Measurements from ENCODE around the gene SFMBT2. TPM values are rescaled to one million over a fixed set of nuclear protein-coding genes. Genes with fewer than 3 reads are reported as not detected.

SFMBT2 gene
- total RNA-seq, 1 donor from 2014 or later = 22.3 TPM

DNA sequence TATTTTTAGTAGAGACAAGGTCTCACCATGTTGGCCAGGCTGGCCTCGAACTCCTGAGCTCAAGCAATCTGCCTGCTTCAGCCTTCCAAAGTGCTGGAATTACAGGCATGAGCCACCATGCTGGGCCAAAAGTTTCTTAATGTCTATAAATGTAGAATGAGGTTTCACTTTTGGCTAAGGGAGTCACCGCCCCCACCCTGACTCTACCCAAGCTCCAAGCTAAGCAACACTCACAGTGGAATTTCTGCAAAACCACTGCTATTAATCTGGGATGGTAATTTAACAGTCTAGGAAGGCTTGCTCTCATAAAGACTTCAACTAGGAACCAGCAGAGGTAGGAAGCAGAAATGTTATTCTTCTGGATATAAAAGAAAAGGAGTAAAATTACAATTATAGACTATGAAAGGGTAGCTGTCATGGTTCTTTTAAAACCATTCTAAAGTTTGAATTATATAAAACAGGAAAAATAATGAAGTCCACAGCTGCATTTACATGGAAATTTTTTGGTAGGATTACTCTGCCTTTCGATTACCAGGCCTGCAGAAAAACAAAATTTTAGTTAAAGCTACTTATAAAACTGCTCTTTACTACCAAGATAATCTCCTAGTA is 211.6 kb downstream of the SFMBT2 start:
- TF ChIP-seq, protein P1, sequence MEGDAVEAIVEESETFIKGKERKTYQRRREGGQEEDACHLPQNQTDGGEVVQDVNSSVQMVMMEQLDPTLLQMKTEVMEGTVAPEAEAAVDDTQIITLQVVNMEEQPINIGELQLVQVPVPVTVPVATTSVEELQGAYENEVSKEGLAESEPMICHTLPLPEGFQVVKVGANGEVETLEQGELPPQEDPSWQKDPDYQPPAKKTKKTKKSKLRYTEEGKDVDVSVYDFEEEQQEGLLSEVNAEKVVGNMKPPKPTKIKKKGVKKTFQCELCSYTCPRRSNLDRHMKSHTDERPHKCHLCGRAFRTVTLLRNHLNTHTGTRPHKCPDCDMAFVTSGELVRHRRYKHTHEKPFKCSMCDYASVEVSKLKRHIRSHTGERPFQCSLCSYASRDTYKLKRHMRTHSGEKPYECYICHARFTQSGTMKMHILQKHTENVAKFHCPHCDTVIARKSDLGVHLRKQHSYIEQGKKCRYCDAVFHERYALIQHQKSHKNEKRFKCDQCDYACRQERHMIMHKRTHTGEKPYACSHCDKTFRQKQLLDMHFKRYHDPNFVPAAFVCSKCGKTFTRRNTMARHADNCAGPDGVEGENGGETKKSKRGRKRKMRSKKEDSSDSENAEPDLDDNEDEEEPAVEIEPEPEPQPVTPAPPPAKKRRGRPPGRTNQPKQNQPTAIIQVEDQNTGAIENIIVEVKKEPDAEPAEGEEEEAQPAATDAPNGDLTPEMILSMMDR (IDR thresholded peaks at IDR 0.05) = no peak
- Histone ChIP-seq H3K4me3 (no peak overlapping the region), H3K4me1 (no peaks in the 10 kb centered on the region), H3K27me3 (ENCODE audit: low read depth) (no peaks in the 10 kb centered on the region), H3K36me3 (peaks cover 35% of the 10 kb centered on the region), H3K9me3 (no peaks in the 10 kb centered on the region), H3K27ac (no peak overlapping the region)
- intact Hi-C loops (cut with DNase I) = no loop called here
- DNase-seq (no peak), ATAC-seq (no peak)

DNA sequence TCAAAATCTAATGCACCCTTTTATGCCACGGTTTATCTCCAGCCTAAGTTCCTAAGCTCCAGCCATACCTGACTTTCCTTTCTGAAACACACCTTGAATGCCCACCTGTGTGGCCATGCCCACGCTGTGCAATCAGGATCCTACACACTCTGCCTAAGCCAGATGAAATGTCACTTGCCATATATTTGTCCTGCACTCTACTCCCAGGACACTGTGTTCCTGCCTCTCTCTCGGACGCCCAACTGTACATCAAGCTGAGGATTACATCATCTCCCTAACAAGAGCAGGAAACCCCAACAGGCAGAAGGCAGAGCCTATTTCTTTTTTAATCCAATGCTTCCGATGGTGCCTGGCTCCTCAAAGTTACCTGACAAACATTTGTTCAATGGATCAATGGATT is 214.6 kb downstream of the SFMBT2 start:
- DNase-seq = no peak
- no peaks in the 10 kb centered on the region for H3K9me3 ChIP-seq
- ATAC-seq = peak in 1 of 2 donors; percentile 66
- H3K4me3 ChIP-seq = no peak overlapping the region
- TF ChIP-seq, protein P1 (IDR thresholded peaks at IDR 0.05) = no peak
- no peaks in the 10 kb centered on the region for H3K27me3 ChIP-seq (ENCODE audit: low read depth)
- H3K4me1 ChIP-seq = no peaks in the 10 kb centered on the region
- H3K36me3 ChIP-seq = peaks cover 29% of the 10 kb centered on the region
- intact Hi-C loops (cut with DNase I) = no loop called here
- no peak overlapping the region for H3K27ac ChIP-seq

DNA sequence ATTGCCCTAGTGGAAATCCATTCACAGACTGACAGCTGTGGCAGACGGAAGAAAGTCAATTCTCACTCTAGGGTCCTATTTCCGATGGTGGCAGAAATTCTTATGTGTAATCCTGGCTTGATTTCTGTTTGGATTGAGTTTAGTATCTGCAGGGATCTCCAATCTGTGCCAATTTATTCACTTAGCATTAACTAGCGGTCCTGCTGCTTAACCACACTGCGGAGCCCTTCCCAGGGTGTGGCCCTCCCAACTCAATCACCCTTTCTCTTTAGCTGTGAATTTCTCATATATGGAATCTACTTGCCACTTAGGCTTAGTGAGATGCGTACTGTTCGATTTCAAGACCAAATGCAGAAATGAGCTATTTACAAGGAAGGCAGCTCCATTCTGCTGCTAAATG is 215.7 kb downstream of the SFMBT2 start:
- no peak overlapping the region for H3K27ac ChIP-seq
- no peak for ATAC-seq
- intact Hi-C loops (cut with DNase I) = no loop called here
- no peaks in the 10 kb centered on the region for H3K27me3 ChIP-seq (ENCODE audit: low read depth)
- H3K4me3 ChIP-seq = no peak overlapping the region
- peaks cover 21% of the 10 kb centered on the region for H3K36me3 ChIP-seq
- H3K9me3 ChIP-seq = no peaks in the 10 kb centered on the region
- no peaks in the 10 kb centered on the region for H3K4me1 ChIP-seq
- no peak for DNase-seq
- TF ChIP-seq, protein P1 (IDR thresholded peaks at IDR 0.05) = no peak

DNA sequence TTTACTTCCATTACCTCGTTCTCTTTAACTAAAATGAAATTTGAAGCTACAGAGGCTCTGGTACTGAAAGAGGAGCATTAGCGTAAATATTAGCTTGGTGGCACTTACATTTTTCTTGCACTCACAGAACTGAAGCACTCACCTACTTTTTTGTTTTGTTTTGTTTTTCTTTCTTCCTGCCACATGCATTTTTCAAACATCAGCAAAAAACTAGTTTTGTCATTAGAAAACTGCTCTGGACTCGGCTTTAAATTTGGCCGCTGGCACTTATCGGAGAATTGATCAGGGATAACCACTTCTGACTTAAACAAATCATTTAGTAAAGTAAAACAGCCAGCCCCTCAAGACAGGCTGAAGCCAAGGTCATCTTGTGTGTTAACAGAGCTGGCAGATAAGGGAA is 216.3 kb downstream of the SFMBT2 start:
- Histone ChIP-seq H3K4me3 (no peak overlapping the region), H3K9me3 (no peaks in the 10 kb centered on the region), H3K36me3 (peaks cover 18% of the 10 kb centered on the region), H3K4me1 (no peaks in the 10 kb centered on the region), H3K27me3 (ENCODE audit: low read depth) (no peaks in the 10 kb centered on the region), H3K27ac (no peak overlapping the region)
- ATAC-seq (no peak), DNase-seq (no peak)
- TF ChIP-seq, protein P1 (IDR thresholded peaks at IDR 0.05) = no peak
- intact Hi-C loops (cut with DNase I) = no loop called here

DNA sequence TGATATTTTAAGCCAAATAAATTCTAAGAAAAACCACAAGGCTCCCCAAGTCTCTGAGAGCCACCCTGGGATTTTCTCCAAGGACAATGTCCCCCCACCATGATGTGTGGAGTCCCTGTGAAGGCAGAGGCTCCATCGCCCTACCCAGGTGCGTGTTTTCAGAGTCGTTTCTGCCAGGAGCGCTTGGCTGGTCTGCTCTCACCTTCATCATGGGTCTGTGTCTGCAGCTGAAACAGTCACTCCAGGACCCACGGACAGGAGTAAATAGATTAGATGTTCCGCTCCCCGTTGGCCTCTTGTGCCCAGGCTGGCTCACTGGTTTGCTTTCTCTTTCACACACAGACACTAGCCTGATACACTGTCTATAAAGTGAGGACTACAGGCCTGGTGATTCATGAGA is 217.5 kb downstream of the SFMBT2 start:
- Histone ChIP-seq H3K9me3 (no peaks in the 10 kb centered on the region), H3K4me1 (no peaks in the 10 kb centered on the region), H3K27ac (no peak overlapping the region), H3K27me3 (ENCODE audit: low read depth) (no peaks in the 10 kb centered on the region), H3K4me3 (no peak overlapping the region), H3K36me3 (peaks cover 15% of the 10 kb centered on the region)
- ATAC-seq (no peak), DNase-seq (no peak)
- TF ChIP-seq, protein P1 (IDR thresholded peaks at IDR 0.05) = no peak
- intact Hi-C loops (cut with DNase I) = no loop called here
